IMR-90 (cell line): Measurements from ENCODE around the gene SYNE2. TPM values are rescaled to one million over a fixed set of nuclear protein-coding genes. Genes with fewer than 3 reads are reported as not detected.

Experiments
- ATAC-seq: fragments of 200-7000 bp; cut with Tn5 transposase; 2 replicates; pipeline ENCODE4 v1.9.1; 2020; ENCODE audit warnings: low read depth, mild to moderate bottlenecking, moderate library complexity
- Bru-seq: library from RNA; stranded (reverse); fragments of 400-500 nt; gene quantifications from one replicate; lab custom pipeline; 2021; lab: Mats Ljungman, UMichigan
- BruChase-seq, 2 experiments: library from RNA; stranded (reverse); fragments of 400-500 nt; gene quantifications; one replicate each; lab custom pipeline; 2021; lab: Mats Ljungman, UMichigan
- BruUV-seq: library from RNA; stranded (reverse); fragments of 400-500 nt; replicated peaks from 2 replicates; lab custom pipeline; 2021; lab: Mats Ljungman, UMichigan
- CTCF ChIA-PET: fragments of 300-600 bp; formaldehyde crosslinking; extraction: SDS; loops from one replicate; lab custom pipeline; 2021; ENCODE audit warnings: antibody characterized with exemption; lab: Yijun Ruan, JAX
- POLR2A ChIA-PET: fragments of 300-600 bp; sonication (Branson Sonifier 250); formaldehyde crosslinking; loops from one replicate; lab custom pipeline; 2022; ENCODE audit warnings: antibody characterized with exemption; ENCODE audit not compliant: unreplicated experiment; lab: Charles Lee
- DNase-seq: peaks from one replicate; pipeline ENCODE4 v3.0.0; 2013
- H2AFZ ChIP-seq: replicated peaks from 2 replicates; pipeline ENCODE3; 2013; ENCODE audit warnings: low read length, mild to moderate bottlenecking; ENCODE audit not compliant: poor library complexity
- H2AK5ac ChIP-seq: 2 replicates; pipeline ENCODE4 v1.6.1; 2013; ENCODE audit warnings: low read depth, low read length, inconsistent platforms
- H2AK9ac ChIP-seq: replicated peaks from 2 replicates; pipeline ENCODE3; 2013; ENCODE audit warnings: mild to moderate bottlenecking, low read depth, low read length, moderate library complexity; ENCODE audit not compliant: poor library complexity
- H2BK120ac ChIP-seq: 2 replicates; pipeline ENCODE4 v1.6.1; 2013; ENCODE audit warnings: low read depth, low read length, inconsistent platforms
- H2BK15ac ChIP-seq: 3 replicates; pipeline ENCODE4 v1.6.1; 2013; ENCODE audit warnings: low read depth, low read length, inconsistent platforms
- H2BK20ac ChIP-seq: 2 replicates; pipeline ENCODE4 v1.6.1; 2013; ENCODE audit warnings: low read depth, mild to moderate bottlenecking, inconsistent platforms, low read length, moderate library complexity
- H2BK5ac ChIP-seq: 2 replicates; pipeline ENCODE4 v1.6.1; 2013; ENCODE audit warnings: mild to moderate bottlenecking, low read depth, low read length, inconsistent platforms; ENCODE audit not compliant: poor library complexity, severe bottlenecking
- H3K14ac ChIP-seq: replicated peaks from 2 replicates; pipeline ENCODE4 v1.6.1; 2013; ENCODE audit warnings: low read depth, low read length, inconsistent platforms
- H3K18ac ChIP-seq: 2 replicates; pipeline ENCODE4 v1.6.1; 2013; ENCODE audit warnings: low read depth, low read length, control low read depth
- H3K23ac ChIP-seq: 2 replicates; pipeline ENCODE4 v1.6.1; 2013; ENCODE audit warnings: low read depth, low read length, inconsistent platforms
- H3K27ac ChIP-seq: 2 replicates; pipeline ENCODE4 v1.5.1; 2013; ENCODE audit warnings: mild to moderate bottlenecking, control low read depth, low read length; ENCODE audit not compliant: insufficient read depth
- H3K27me3 ChIP-seq: 2 replicates; pipeline ENCODE4 v1.6.1; 2013; ENCODE audit warnings: low read length; ENCODE audit not compliant: control insufficient read depth, insufficient read depth
- H3K36me3 ChIP-seq: 2 replicates; pipeline ENCODE4 v1.6.1; 2013; ENCODE audit warnings: low read length, mixed read lengths; ENCODE audit not compliant: control insufficient read depth, insufficient read depth
- H3K4ac ChIP-seq: 2 replicates; pipeline ENCODE4 v1.6.1; 2013; ENCODE audit warnings: low read depth, low read length, inconsistent platforms
- H3K4me1 ChIP-seq: 2 replicates; pipeline ENCODE4 v1.6.1; 2013; ENCODE audit warnings: low read length, mixed read lengths; ENCODE audit not compliant: control insufficient read depth, insufficient read depth
- H3K4me2 ChIP-seq: 2 replicates; pipeline ENCODE4 v1.6.1; 2013; ENCODE audit warnings: low read depth, mild to moderate bottlenecking, control low read depth, low read length, moderate library complexity
- H3K4me3 ChIP-seq: 2 replicates; pipeline ENCODE4 v1.5.1; 2013; ENCODE audit warnings: low read depth, mild to moderate bottlenecking, control low read depth, low read length, moderate library complexity; ENCODE audit not compliant: insufficient read depth
- H3K56ac ChIP-seq: 2 replicates; pipeline ENCODE4 v1.6.1; 2013; ENCODE audit warnings: low read length, inconsistent platforms; ENCODE audit not compliant: insufficient read depth; ENCODE audit errors: extremely low read depth
- H3K79me1 ChIP-seq, 2 experiments: 2 replicates each; pipeline ENCODE4 v1.6.1; 2013; ENCODE audit warnings: low read length in 2 of 2, inconsistent platforms in 1 of 2, low read depth in 1 of 2
- H3K9ac ChIP-seq: 2 replicates; pipeline ENCODE4 v1.6.1; 2013; ENCODE audit warnings: low read depth, low read length, control low read depth
- H3K9me1 ChIP-seq: 2 replicates; pipeline ENCODE4 v1.6.1; 2013; ENCODE audit warnings: low read length, inconsistent platforms; ENCODE audit not compliant: insufficient read depth
- H3K9me3 ChIP-seq: 2 replicates; pipeline ENCODE4 v1.6.1; 2013; ENCODE audit warnings: low read length; ENCODE audit not compliant: control insufficient read depth, insufficient read depth
- H4K20me1 ChIP-seq: 2 replicates; pipeline ENCODE4 v1.6.1; 2013; ENCODE audit warnings: low read length, inconsistent platforms; ENCODE audit not compliant: insufficient read depth
- H4K5ac ChIP-seq: 2 replicates; pipeline ENCODE4 v1.6.1; 2013; ENCODE audit warnings: mild to moderate bottlenecking, low read depth, low read length, control low read depth
- H4K8ac ChIP-seq, 2 experiments: 2 replicates each; pipeline ENCODE4 v1.6.1; 2013; ENCODE audit warnings: low read depth in 2 of 2, low read length in 2 of 2, control low read depth in 1 of 2, inconsistent platforms in 1 of 2
- H4K91ac ChIP-seq: 2 replicates; pipeline ENCODE4 v1.6.1; 2013; ENCODE audit warnings: low read depth, low read length, inconsistent platforms; ENCODE audit not compliant: insufficient read depth
- BHLHE40 ChIP-seq: fragments of 150-350 bp; IDR thresholded peaks from 2 replicates; pipeline ENCODE4 v1.6.1; 2016; ENCODE audit warnings: mild to moderate bottlenecking, low read depth, low read length
- CEBPB ChIP-seq: IDR thresholded peaks from 2 replicates; pipeline ENCODE4 v1.6.1; 2012; ENCODE audit warnings: low read depth, low read length, improper control_type of control experiment
- CHD1 ChIP-seq: IDR thresholded peaks from 2 replicates; pipeline ENCODE4 v1.6.1; 2012; ENCODE audit warnings: low read depth, low read length, improper control_type of control experiment
- CTCF ChIP-seq: conservative IDR thresholded peaks from 2 replicates; pipeline ENCODE4 v1.5.1; 2012; ENCODE audit warnings: mild to moderate bottlenecking, low read depth, low read length, improper control_type of control experiment
- FOS ChIP-seq: fragments of 150-350 bp; IDR thresholded peaks from 2 replicates; pipeline ENCODE4 v1.6.1; 2016; ENCODE audit warnings: low read depth, low read length
- MAFK ChIP-seq: IDR thresholded peaks from 2 replicates; pipeline ENCODE4 v1.6.1; 2012; ENCODE audit warnings: low read depth, low read length, improper control_type of control experiment
- MXI1 ChIP-seq: IDR thresholded peaks from 2 replicates; pipeline ENCODE4 v1.6.1; 2012; ENCODE audit warnings: low read depth, mild to moderate bottlenecking, low read length, moderate library complexity, borderline replicate concordance
- NFE2L2 ChIP-seq: fragments of 150-350 bp; IDR thresholded peaks from 2 replicates; pipeline ENCODE4 v1.6.1; 2016; ENCODE audit warnings: low read depth, mild to moderate bottlenecking, low read length
- POLR2A ChIP-seq: IDR thresholded peaks from 2 replicates; pipeline ENCODE4 v1.6.1; 2012; ENCODE audit warnings: mild to moderate bottlenecking, low read depth, low read length
- RAD21 ChIP-seq: IDR thresholded peaks from 2 replicates; pipeline ENCODE4 v1.6.1; 2012; ENCODE audit warnings: low read length, improper control_type of control experiment
- RFX5 ChIP-seq: IDR thresholded peaks from 2 replicates; pipeline ENCODE4 v1.8.0; 2012; ENCODE audit warnings: low read depth, mild to moderate bottlenecking, low read length, moderate library complexity
- SMC3 ChIP-seq: fragments of 150-350 bp; IDR thresholded peaks from 2 replicates; pipeline ENCODE4 v1.6.1; 2016; ENCODE audit warnings: low read depth, mild to moderate bottlenecking, antibody characterized with exemption, low read length, moderate library complexity
- USF2 ChIP-seq: fragments of 150-350 bp; IDR thresholded peaks from 2 replicates; pipeline ENCODE4 v1.6.1; 2017; ENCODE audit warnings: mild to moderate bottlenecking, antibody characterized with exemption, low read length, low read depth
- WGBS, 2 experiments: methylation state at CpG; one replicate each; pipeline versions ENCODE4 v1.1.5 to v1.1.7; 2013; ENCODE audit warnings: missing lambda C conversion rate in 2 of 2; ENCODE audit not compliant: insufficient read length in 1 of 2; ENCODE audit errors: extremely low coverage in 2 of 2; 5-methylcytosine and 5-hydroxymethylcytosine counted together
- dilution Hi-C: fragments of 300-500 bp; cut with HindIII; formaldehyde crosslinking; loops from one replicate; pipeline ENCODE4 v1.14.3; 2018; ENCODE audit warnings: low sequenced_read_pairs; ENCODE audit not compliant: unreplicated experiment
- in situ Hi-C: fragments of 300-500 bp; cut with MboI; formaldehyde crosslinking; loops from 3 replicates; pipeline ENCODE4 v1.14.3; 2019; ENCODE audit warnings: low sequenced_read_pairs, inconsistent platforms, mixed read lengths
- intact Hi-C: fragments of 100-400 bp; cut with micrococcal nuclease; formaldehyde crosslinking; loops from 2 replicates; pipeline ENCODE4 v1.10.0; 2022
- long read RNA-seq: library from polyadenylated mRNA; unstranded; transcript quantifications from one replicate; pipeline ENCODE4 v2.0.0, GENCODE V29; 2021; ENCODE audit not compliant: unreplicated experiment
- polyA plus RNA-seq, 3 experiments: library from polyadenylated mRNA; depleted of rRNA; stranded (reverse); fragments of >200 nt; gene quantifications; 2 replicates each; pipeline ENCODE4 v1.2.3, GENCODE V29; 2012; ENCODE audit warnings: low replicate concordance in 1 of 3
- total RNA-seq: library from RNA; depleted of rRNA; stranded (reverse); fragments of >200 nt; gene quantifications from 2 replicates; pipeline ENCODE4 v1.2.3, GENCODE V29; 2012; rRNA removed

SYNE2 gene
- total RNA-seq = 18.6 and 28.9 TPM in 2 replicates
- 5.2 and 5.8 TPM in 2 replicates for polyA plus RNA-seq (2012; rRNA removed)
- 3.9 and 4.1 TPM in 2 replicates for polyA plus RNA-seq (2012; cell fraction: cytosol; rRNA removed)
- polyA plus RNA-seq (2012; cell fraction: nucleus; rRNA removed; ENCODE audit: low replicate concordance) = 10.4 and 11.6 TPM in 2 replicates
- percentile 39 among the genes with signal in this experiment for Bru-seq, nascent RNA
- percentile 37 among the genes with signal in this experiment for BruChase-seq, experiment 1, labeled RNA remaining after a 6-hour chase
- BruChase-seq, experiment 2, labeled RNA remaining after a 2-hour chase = percentile 34 among the genes with signal in this experiment
- long read RNA-seq, partial matches to known transcripts = 1 of 2 reads
- long read RNA-seq, other reads (novel, unspliced or antisense) = 1 of 2 reads

GRCh38 chr14:63852817-63853731, at the start of gene SYNE2:
SYNE2 (plus strand) TSS chr14:63853004; CDS start chr14:63909149, 56,145 bp downstream.
- H3K4me1 ChIP-seq = no peaks in the 10 kb centered on the region
- H3K27me3 ChIP-seq = peaks cover 3% of the 10 kb centered on the region
- no peaks in the 10 kb centered on the region for H3K9me3 ChIP-seq
- no peak within 1 kb of the TSS for H2BK15ac ChIP-seq
- H3K36me3 ChIP-seq = no peaks in the 10 kb centered on the region
- DNase-seq = peak; percentile 65
- in situ Hi-C loops (no loop called here), intact Hi-C loops (loop anchor here (2.0 to 10.0 kb wide), 3 partner anchors 44 to 142 kb away; no protein-coding TSS in a partner anchor), dilution Hi-C loops (no loop called here)
- H3K56ac ChIP-seq = peak within 1 kb of the TSS; percentile 21; the same call in 1 of the 2 replicates
- no peak within 1 kb of the TSS for H3K18ac ChIP-seq
- H4K8ac ChIP-seq = no peak within 1 kb of the TSS
- H3K23ac ChIP-seq = peak within 1 kb of the TSS; percentile 88
- peak within 1 kb of the TSS; percentile 15 for H2AK9ac ChIP-seq
- H2BK5ac ChIP-seq = no peak within 1 kb of the TSS
- H3K27ac ChIP-seq = no peak within 1 kb of the TSS; the same call in 1 of the 2 replicates
- no peak within 1 kb of the TSS; the same call in 1 of the 2 replicates for H3K14ac ChIP-seq
- H2AFZ ChIP-seq = peak within 1 kb of the TSS; percentile 95
- H2AK5ac ChIP-seq = no peak within 1 kb of the TSS
- 0% methylated on average over 65 of the region's 124 CpGs; no CpG with 5 or more reads in 1 of the 2 experiments for WGBS, 2 experiments
- peak within 1 kb of the TSS; percentile 71 for H3K4me3 ChIP-seq
- peak; percentile 98 for ATAC-seq
- ChIA-PET POLR2A (no interaction called here), CTCF (interaction anchor here (0.6 to 1.0 kb wide), 3 partner anchors 16 to 309 kb away, joined by 3 to 6 read pairs (median 3); no protein-coding TSS in a partner anchor)
- H3K9me1 ChIP-seq = no peaks in the 10 kb centered on the region
- H3K4ac ChIP-seq = no peak within 1 kb of the TSS
- H3K79me1 ChIP-seq = peaks cover 8 to 10% of the 10 kb centered on the region in 2 experiments; a peak in 3 of 4 replicates
- H2BK120ac ChIP-seq = no peak within 1 kb of the TSS
- H3K4me2 ChIP-seq = peak within 1 kb of the TSS; percentile 94
- BruUV-seq = no TSS peak
- H4K5ac ChIP-seq = no peak within 1 kb of the TSS
- H4K20me1 ChIP-seq = no peaks in the 10 kb centered on the region
- H2BK20ac ChIP-seq = no peak within 1 kb of the TSS
- peak within 1 kb of the TSS; percentile 41 for H3K9ac ChIP-seq
- no peak within 1 kb of the TSS for H4K91ac ChIP-seq
- TF ChIP-seq RFX5 (no peak), POLR2A (no peak), NFE2L2 (no peak), USF2 (no peak), MXI1 (0 out of 2 replicates have a peak, but pooled peaks have one; percentile 14), CHD1 (no peak), BHLHE40 (no peak), FOS (no peak), SMC3 (no peak), CTCF (peak; percentile 32; the same call in 1 of the 2 replicates), RAD21 (no peak), MAFK (no peak), CEBPB (no peak)
